Breast epithelium (tissue), 3 donors: ENCODE measurements around the gene PNMT.

ENCODE experiments used
- POLR2A ChIP-seq: fragments of 450-650 bp; IDR thresholded peaks from one replicate; pipeline ENCODE4 v1.6.1; 2016; ENCODE audit warnings: antibody characterized with exemption, mild to moderate bottlenecking, moderate library complexity
- POLR2AphosphoS5 ChIP-seq, 3 donors: sonication (generic); formaldehyde crosslinking; IDR thresholded peaks; one replicate each; pipeline ENCODE4 v1.6.1; 2017; ENCODE audit warnings: antibody characterized with exemption in 3 of 3
- TF ChIP-seq, protein P1 (sequence below), 3 donors: fragments of 450-650 bp; IDR thresholded peaks; one replicate each; pipeline ENCODE4 v1.5.1; 2016 to 2017; ENCODE audit warnings: antibody characterized with exemption in 3 of 3, mild to moderate bottlenecking in 3 of 3, moderate library complexity in 3 of 3

- TF ChIP-seq, protein P1, sequence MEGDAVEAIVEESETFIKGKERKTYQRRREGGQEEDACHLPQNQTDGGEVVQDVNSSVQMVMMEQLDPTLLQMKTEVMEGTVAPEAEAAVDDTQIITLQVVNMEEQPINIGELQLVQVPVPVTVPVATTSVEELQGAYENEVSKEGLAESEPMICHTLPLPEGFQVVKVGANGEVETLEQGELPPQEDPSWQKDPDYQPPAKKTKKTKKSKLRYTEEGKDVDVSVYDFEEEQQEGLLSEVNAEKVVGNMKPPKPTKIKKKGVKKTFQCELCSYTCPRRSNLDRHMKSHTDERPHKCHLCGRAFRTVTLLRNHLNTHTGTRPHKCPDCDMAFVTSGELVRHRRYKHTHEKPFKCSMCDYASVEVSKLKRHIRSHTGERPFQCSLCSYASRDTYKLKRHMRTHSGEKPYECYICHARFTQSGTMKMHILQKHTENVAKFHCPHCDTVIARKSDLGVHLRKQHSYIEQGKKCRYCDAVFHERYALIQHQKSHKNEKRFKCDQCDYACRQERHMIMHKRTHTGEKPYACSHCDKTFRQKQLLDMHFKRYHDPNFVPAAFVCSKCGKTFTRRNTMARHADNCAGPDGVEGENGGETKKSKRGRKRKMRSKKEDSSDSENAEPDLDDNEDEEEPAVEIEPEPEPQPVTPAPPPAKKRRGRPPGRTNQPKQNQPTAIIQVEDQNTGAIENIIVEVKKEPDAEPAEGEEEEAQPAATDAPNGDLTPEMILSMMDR (IDR thresholded peaks at IDR 0.05) = no peak
- TF ChIP-seq POLR2A = no peak
- TF ChIP-seq POLR2AphosphoS5 (IDR thresholded peaks at IDR 0.05) = no peak
Measured at GRCh38 chr17:39629898-39630297, 38.4 kb upstream of the PNMT start.
